ENCODE measurements around the gene SYCE3. TPM values are rescaled to one million over a fixed set of nuclear protein-coding genes. Genes with fewer than 3 reads are reported as not detected.
A peak's percentile ranks its signal among the peaks of the same experiment; 100 is the strongest.

The SYCE3 gene
- total and polyA plus RNA-seq, 9 of the 15 experiments (the other 6 are each of a cell fraction or from before 2014, with no cell fraction given) = 0.56 TPM; not detected in 8

GRCh38 chr22:50507991-50508884 is 54.5 kb downstream of the SYCE3 start, which contains the start of gene NCAPH2 (continued):
- TF ChIP-seq HDAC2 (IDR thresholded peaks at IDR 0.05) = peak; percentile 50; the same call in 1 of the 2 replicates
- TF ChIP-seq, protein P1, sequence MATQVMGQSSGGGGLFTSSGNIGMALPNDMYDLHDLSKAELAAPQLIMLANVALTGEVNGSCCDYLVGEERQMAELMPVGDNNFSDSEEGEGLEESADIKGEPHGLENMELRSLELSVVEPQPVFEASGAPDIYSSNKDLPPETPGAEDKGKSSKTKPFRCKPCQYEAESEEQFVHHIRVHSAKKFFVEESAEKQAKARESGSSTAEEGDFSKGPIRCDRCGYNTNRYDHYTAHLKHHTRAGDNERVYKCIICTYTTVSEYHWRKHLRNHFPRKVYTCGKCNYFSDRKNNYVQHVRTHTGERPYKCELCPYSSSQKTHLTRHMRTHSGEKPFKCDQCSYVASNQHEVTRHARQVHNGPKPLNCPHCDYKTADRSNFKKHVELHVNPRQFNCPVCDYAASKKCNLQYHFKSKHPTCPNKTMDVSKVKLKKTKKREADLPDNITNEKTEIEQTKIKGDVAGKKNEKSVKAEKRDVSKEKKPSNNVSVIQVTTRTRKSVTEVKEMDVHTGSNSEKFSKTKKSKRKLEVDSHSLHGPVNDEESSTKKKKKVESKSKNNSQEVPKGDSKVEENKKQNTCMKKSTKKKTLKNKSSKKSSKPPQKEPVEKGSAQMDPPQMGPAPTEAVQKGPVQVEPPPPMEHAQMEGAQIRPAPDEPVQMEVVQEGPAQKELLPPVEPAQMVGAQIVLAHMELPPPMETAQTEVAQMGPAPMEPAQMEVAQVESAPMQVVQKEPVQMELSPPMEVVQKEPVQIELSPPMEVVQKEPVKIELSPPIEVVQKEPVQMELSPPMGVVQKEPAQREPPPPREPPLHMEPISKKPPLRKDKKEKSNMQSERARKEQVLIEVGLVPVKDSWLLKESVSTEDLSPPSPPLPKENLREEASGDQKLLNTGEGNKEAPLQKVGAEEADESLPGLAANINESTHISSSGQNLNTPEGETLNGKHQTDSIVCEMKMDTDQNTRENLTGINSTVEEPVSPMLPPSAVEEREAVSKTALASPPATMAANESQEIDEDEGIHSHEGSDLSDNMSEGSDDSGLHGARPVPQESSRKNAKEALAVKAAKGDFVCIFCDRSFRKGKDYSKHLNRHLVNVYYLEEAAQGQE (IDR thresholded peaks at IDR 0.05; ENCODE audit: borderline replicate concordance) = no peak
- TF ChIP-seq, protein P1 (CRISPR knock-in tag; IDR thresholded peaks at IDR 0.05; ENCODE audit: low read depth) = no peak
- no peak for TF ChIP-seq EWSR1 (IDR thresholded peaks at IDR 0.05; ENCODE audit: borderline replicate concordance, low read depth, partially characterized antibody)
- no peak for TF ChIP-seq ZNF79 (CRISPR knock-in tag; IDR thresholded peaks at IDR 0.05; ENCODE audit: low read depth)
- no peak for TF ChIP-seq SIRT6 (IDR thresholded peaks at IDR 0.05; ENCODE audit: low read depth, low read length)
- TF ChIP-seq EP400 (IDR thresholded peaks at IDR 0.05) = peak; percentile 90
- no peak for TF ChIP-seq MTA2 (IDR thresholded peaks at IDR 0.05; ENCODE audit: low read depth)
- TF ChIP-seq ARID3B (CRISPR knock-in tag; IDR thresholded peaks at IDR 0.05; ENCODE audit: borderline replicate concordance) = no peak
- no peak; the same call in 1 of the 2 replicates for TF ChIP-seq ELF1 (tag; IDR thresholded peaks at IDR 0.05)
- TF ChIP-seq JUND (IDR thresholded peaks at IDR 0.05; ENCODE audit: borderline replicate concordance, low read depth, low read length) = no peak
- no peak; the same call in 2 of the 3 replicates for TF ChIP-seq JUND (tag; IDR thresholded peaks at IDR 0.05; ENCODE audit: borderline replicate concordance, low read depth, low read length)
- no peak for TF ChIP-seq NUFIP1 (IDR thresholded peaks at IDR 0.05; ENCODE audit: partially characterized antibody)
- TF ChIP-seq NBN (IDR thresholded peaks at IDR 0.05; ENCODE audit: low read depth) = 0 out of 2 replicates have a peak, but pooled peaks have one; percentile 59
- TF ChIP-seq ZNF699 (CRISPR knock-in tag; IDR thresholded peaks at IDR 0.05; ENCODE audit: insufficient replicate concordance) = no peak
- no peak for TF ChIP-seq KAT8 (IDR thresholded peaks at IDR 0.05; ENCODE audit: low read depth)
- no peak for TF ChIP-seq ZNF354B (CRISPR knock-in tag; IDR thresholded peaks at IDR 0.05)
- no peak for TF ChIP-seq SPI1 (IDR thresholded peaks at IDR 0.05; ENCODE audit: borderline replicate concordance, low read depth, low read length)

Measured in K562 (cell line).